HG03558 (cell line): Measurements from ENCODE around the gene SH3GL2.

Source experiments
- ATAC-seq: cut with Tn5 transposase; IDR thresholded peaks from one replicate; pipeline ENCODE4 v1.9.1; 2021; ENCODE audit warnings: moderate number of reproducible peaks; ENCODE audit not compliant: unreplicated experiment; ENCODE audit errors: extremely low read depth

The SH3GL2 gene

GRCh38 chr9:17651725-17652124 is 72.9 kb downstream of the SH3GL2 start:
- no peak for ATAC-seq

GRCh38 chr9:17653947-17654465 is 75.1 kb downstream of the SH3GL2 start:
- ATAC-seq = no peak

GRCh38 chr9:17656889-17657288 is 78.0 kb downstream of the SH3GL2 start:
- ATAC-seq = no peak

GRCh38 chr9:17658237-17658636 is 79.4 kb downstream of the SH3GL2 start:
- ATAC-seq = no peak

GRCh38 chr9:17660158-17660557 is 81.3 kb downstream of the SH3GL2 start:
- ATAC-seq = no peak

- no peak for ATAC-seq
Measured at GRCh38 chr9:17665450-17665849, 86.6 kb downstream of the SH3GL2 start.

GRCh38 chr9:17669206-17669605 is 90.3 kb downstream of the SH3GL2 start:
- ATAC-seq = no peak

- ATAC-seq = no peak
Measured at GRCh38 chr9:17682684-17683083, 103.8 kb downstream of the SH3GL2 start.

GRCh38 chr9:17688834-17689233 is 110.0 kb downstream of the SH3GL2 start:
- ATAC-seq = no peak

GRCh38 chr9:17694336-17694735 is 115.5 kb downstream of the SH3GL2 start:
- ATAC-seq = no peak

- no peak for ATAC-seq
Measured at GRCh38 chr9:17695482-17695881, 116.6 kb downstream of the SH3GL2 start.

- no peak for ATAC-seq
Measured at GRCh38 chr9:17699615-17700330, 120.9 kb downstream of the SH3GL2 start.

GRCh38 chr9:17706347-17706746 is 127.5 kb downstream of the SH3GL2 start:
- ATAC-seq = no peak

- ATAC-seq = no peak
Measured at GRCh38 chr9:17719053-17719452, 140.2 kb downstream of the SH3GL2 start.

- no peak for ATAC-seq
Measured at GRCh38 chr9:17721954-17722353, 143.1 kb downstream of the SH3GL2 start.

GRCh38 chr9:17723656-17724055 is 144.8 kb downstream of the SH3GL2 start:
- ATAC-seq = no peak

GRCh38 chr9:17725399-17726010 is 146.6 kb downstream of the SH3GL2 start:
- no peak for ATAC-seq

GRCh38 chr9:17726298-17726697 is 147.4 kb downstream of the SH3GL2 start:
- ATAC-seq = no peak

- ATAC-seq = no peak
Measured at GRCh38 chr9:17730899-17731298, 152.0 kb downstream of the SH3GL2 start.

GRCh38 chr9:17731308-17731707 is 152.4 kb downstream of the SH3GL2 start:
- ATAC-seq = no peak

GRCh38 chr9:17734674-17735073 is 155.8 kb downstream of the SH3GL2 start:
- ATAC-seq = no peak

GRCh38 chr9:17735859-17736258 is 157.0 kb downstream of the SH3GL2 start:
- no peak for ATAC-seq
